ENCODE data around the gene MFAP3L.

MFAP3L gene

DNA sequence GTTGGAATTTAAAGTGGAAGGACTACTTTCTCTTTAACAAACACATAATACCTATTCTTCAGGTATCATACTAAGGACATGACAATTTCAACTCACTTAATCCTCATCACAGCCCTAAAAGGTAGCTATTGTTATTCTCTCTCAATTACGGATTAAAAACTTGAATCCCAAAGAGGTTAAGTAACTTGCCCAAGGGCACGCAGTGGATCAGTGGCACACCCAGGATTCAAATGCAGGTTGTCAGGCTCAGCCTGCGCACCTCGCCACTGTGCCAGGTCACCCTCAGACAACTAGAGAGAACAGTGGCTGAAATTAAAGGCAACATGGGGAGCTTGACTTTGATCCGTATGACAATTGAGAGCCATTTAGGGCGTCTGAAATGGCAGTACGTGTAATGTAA lies 67.6 kb downstream of the MFAP3L start:
- H3K9me3 ChIP-seq (ENCODE audit: control insufficient read depth, insufficient read depth, low read depth, low read length): no peaks in the 10 kb centered on the region
- no peak overlapping the region for H3K27ac ChIP-seq (ENCODE audit: extremely low read depth, low read depth, low read length)
- no peak overlapping the region for H3K4me3 ChIP-seq (ENCODE audit: low read depth, low read length)
- ChIA-PET POLR2A (no interaction called here), CTCF (no interaction called here)
- TF ChIP-seq ZNF449 (tag by site-specific recombination; IDR thresholded peaks at IDR 0.05) (no peak), ZNF391 (tag by site-specific recombination; IDR thresholded peaks at IDR 0.05; ENCODE audit: borderline replicate concordance, low read depth) (no peak), PRDM1 (tag by site-specific recombination; IDR thresholded peaks at IDR 0.05) (no peak), ZNF146 (tag by site-specific recombination; IDR thresholded peaks at IDR 0.05) (no peak), ZNF335 (tag by site-specific recombination; conservative IDR thresholded peaks at IDR 0.05) (no peak), ZNF133 (tag by site-specific recombination; IDR thresholded peaks at IDR 0.05) (no peak), ZBTB1 (tag by site-specific recombination; IDR thresholded peaks at IDR 0.05) (no peak), ZNF214 (tag by site-specific recombination; IDR thresholded peaks at IDR 0.05; ENCODE audit: borderline replicate concordance) (no peak), ZNF549 (tag by site-specific recombination; IDR thresholded peaks at IDR 0.05) (no peak), EGR2 (tag by site-specific recombination; IDR thresholded peaks at IDR 0.05; ENCODE audit: low read depth) (no peak), ZNF398 (tag by site-specific recombination; IDR thresholded peaks at IDR 0.05) (no peak), RBAK (tag by site-specific recombination; IDR thresholded peaks at IDR 0.05) (no peak), ZNF530 (tag by site-specific recombination; IDR thresholded peaks at IDR 0.05; ENCODE audit: low read depth) (no peak), ZNF513 (tag by site-specific recombination; IDR thresholded peaks at IDR 0.05) (no peak), ZNF184 (tag by site-specific recombination; IDR thresholded peaks at IDR 0.05) (no peak), MZF1 (tag by site-specific recombination; IDR thresholded peaks at IDR 0.05; ENCODE audit: borderline replicate concordance) (no peak), ZNF223 (tag by site-specific recombination; IDR thresholded peaks at IDR 0.05) (no peak), ZNF747 (tag by site-specific recombination; IDR thresholded peaks at IDR 0.05) (no peak)
- TF ChIP-seq, protein P1, sequence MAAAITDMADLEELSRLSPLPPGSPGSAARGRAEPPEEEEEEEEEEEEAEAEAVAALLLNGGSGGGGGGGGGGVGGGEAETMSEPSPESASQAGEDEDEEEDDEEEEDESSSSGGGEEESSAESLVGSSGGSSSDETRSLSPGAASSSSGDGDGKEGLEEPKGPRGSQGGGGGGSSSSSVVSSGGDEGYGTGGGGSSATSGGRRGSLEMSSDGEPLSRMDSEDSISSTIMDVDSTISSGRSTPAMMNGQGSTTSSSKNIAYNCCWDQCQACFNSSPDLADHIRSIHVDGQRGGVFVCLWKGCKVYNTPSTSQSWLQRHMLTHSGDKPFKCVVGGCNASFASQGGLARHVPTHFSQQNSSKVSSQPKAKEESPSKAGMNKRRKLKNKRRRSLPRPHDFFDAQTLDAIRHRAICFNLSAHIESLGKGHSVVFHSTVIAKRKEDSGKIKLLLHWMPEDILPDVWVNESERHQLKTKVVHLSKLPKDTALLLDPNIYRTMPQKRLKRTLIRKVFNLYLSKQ (tag by site-specific recombination; IDR thresholded peaks at IDR 0.05; ENCODE audit: borderline replicate concordance): no peak
- TF ChIP-seq, protein P2, sequence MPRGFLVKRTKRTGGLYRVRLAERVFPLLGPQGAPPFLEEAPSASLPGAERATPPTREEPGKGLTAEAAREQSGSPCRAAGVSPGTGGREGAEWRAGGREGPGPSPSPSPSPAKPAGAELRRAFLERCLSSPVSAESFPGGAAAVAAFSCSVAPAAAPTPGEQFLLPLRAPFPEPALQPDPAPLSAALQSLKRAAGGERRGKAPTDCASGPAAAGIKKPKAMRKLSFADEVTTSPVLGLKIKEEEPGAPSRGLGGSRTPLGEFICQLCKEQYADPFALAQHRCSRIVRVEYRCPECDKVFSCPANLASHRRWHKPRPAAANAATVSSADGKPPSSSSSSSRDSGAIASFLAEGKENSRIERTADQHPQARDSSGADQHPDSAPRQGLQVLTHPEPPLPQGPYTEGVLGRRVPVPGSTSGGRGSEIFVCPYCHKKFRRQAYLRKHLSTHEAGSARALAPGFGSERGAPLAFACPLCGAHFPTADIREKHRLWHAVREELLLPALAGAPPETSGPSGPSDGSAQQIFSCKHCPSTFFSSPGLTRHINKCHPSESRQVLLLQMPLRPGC (tag by site-specific recombination; IDR thresholded peaks at IDR 0.05): no peak
- H3K36me3 ChIP-seq (ENCODE audit: control insufficient read depth in 2 of 2, insufficient read depth in 1 of 2, low read length in 2 of 2): no peaks in the 10 kb centered on the region
- no peaks in the 10 kb centered on the region for H3K4me1 ChIP-seq (ENCODE audit: control insufficient read depth, insufficient read depth, low read length)

All from HEK293 (cell line).